ENCODE measurements around the gene FUOM. TPM values are rescaled to one million over a fixed set of nuclear protein-coding genes. Genes with fewer than 3 reads are reported as not detected.
"Not testable (repeated sequence)": the region's sequence is repeated elsewhere in the genome, so short reads cannot be mapped to it uniquely, and the experiment has no call there.

Gene FUOM
- total and polyA plus RNA-seq, 2 of the 8 experiments (the other 6 are each of a cell fraction or from before 2014, with no cell fraction given) = 22.0 to 30.4 TPM

GRCh38 chr10:133320852-133321422, 36.9 kb downstream of the FUOM start:
- CTCF ChIA-PET (ENCODE audit: partially characterized antibody) = interaction anchor here (0.6 to 0.7 kb wide), 2 partner anchors 9 to 12 kb away, joined by 3 to 5 read pairs; no protein-coding TSS in a partner anchor
- not testable (repeated sequence) for H2BK5ac ChIP-seq (ENCODE audit: low read depth, low read length); H2BK20ac ChIP-seq (ENCODE audit: low read length); H2BK15ac ChIP-seq (ENCODE audit: low read length); H4K91ac ChIP-seq (replicated peaks; ENCODE audit: insufficient read length, low read length); H3K56ac ChIP-seq (replicated peaks; ENCODE audit: insufficient read length, low read depth, low read length); H3K23ac ChIP-seq (ENCODE audit: insufficient read length); H2AFZ ChIP-seq (ENCODE audit: low read length); H2BK12ac ChIP-seq (ENCODE audit: low read depth, low read length); H3K4me2 ChIP-seq (ENCODE audit: insufficient read depth in 1 of 2, low read depth in 2 of 2, low read length in 2 of 2); H3K4ac ChIP-seq (replicated peaks; ENCODE audit: insufficient read length, low read depth, low read length); FAIRE-seq; H3K36me3 ChIP-seq (ENCODE audit: control insufficient read depth in 2 of 4, insufficient read depth in 4 of 4, low read length in 3 of 4); H3K79me1 ChIP-seq (ENCODE audit: low read depth, low read length); H3K9ac ChIP-seq (replicated peaks in 1 of 4; ENCODE audit: extremely low read depth in 1 of 4, low read depth in 3 of 4, low read length in 3 of 4); H4K8ac ChIP-seq (ENCODE audit: extremely low read depth, insufficient read depth, low read length); H3K27ac ChIP-seq (ENCODE audit: low read depth, low read length); H4K20me1 ChIP-seq (replicated peaks in 1 of 2; ENCODE audit: control insufficient read depth in 1 of 2, insufficient read depth in 2 of 2, low read length in 2 of 2); H3K23me2 ChIP-seq (ENCODE audit: low read depth, low read length); H3K18ac ChIP-seq (ENCODE audit: extremely low read depth, low read length); H2AK5ac ChIP-seq (ENCODE audit: low read depth, low read length); H3K79me2 ChIP-seq (ENCODE audit: control insufficient read depth in 1 of 2, insufficient read depth in 2 of 2, low read length in 2 of 2); H3K9me3 ChIP-seq (ENCODE audit: insufficient read depth in 2 of 2, low read depth in 1 of 2, low read length in 1 of 2); DNase-seq (ENCODE audit: low read depth in 1 of 2, low spot score in 2 of 2); H4K5ac ChIP-seq (ENCODE audit: insufficient read length, low read depth, low read length); H2BK120ac ChIP-seq (replicated peaks; ENCODE audit: low read depth, low read length); H3K4me3 ChIP-seq (ENCODE audit: extremely low read depth in 1 of 4, insufficient read depth in 2 of 4, low read depth in 3 of 4, low read length in 4 of 4); H3K14ac ChIP-seq (ENCODE audit: insufficient read length)
- POLR2A ChIA-PET (ENCODE audit: partially characterized antibody) = interaction anchor here (0.6 kb wide), 1 partner anchor 32 kb away, joined by 3 read pairs; no protein-coding TSS in a partner anchor
- Histone ChIP-seq H3K4me1 (replicated peaks in 1 of 4; ENCODE audit: control insufficient read depth in 3 of 4, insufficient read depth in 4 of 4, low read length in 3 of 4) (peaks cover 0 to 11% (median 4%) of the 10 kb centered on the region in 4 experiments; a peak in 6 of 7 replicates), H3K27me3 (replicated peaks in 1 of 4; ENCODE audit: control insufficient read depth in 3 of 4, extremely low read depth in 1 of 4, insufficient read depth in 3 of 4, low read length in 3 of 4) (peaks cover 10 to 21% (median 15%) of the 10 kb centered on the region in 4 experiments)
- WGBS, 2 experiments (ENCODE audit: extremely low coverage in 1 of 2, insufficient coverage in 1 of 2, insufficient read length in 1 of 2, insufficient replicate concordance in 2 of 2, low coverage in 1 of 2, low lambda C conversion rate in 2 of 2, missing lambda C conversion rate in 1 of 2) = 89% methylated on average over 6 of the region's 6 CpGs; no CpG with 5 or more reads in 1 of the 2 experiments
- TF ChIP-seq SP1 (IDR thresholded peaks at IDR 0.05; ENCODE audit: low read depth, low read length) = 0 out of 2 replicates have a peak, but pooled peaks have one; percentile 44
